AG04450 (cell line): ENCODE data around the gene SMARCA5. TPM values are rescaled to one million over a fixed set of nuclear protein-coding genes. Genes with fewer than 3 reads are reported as not detected.
A peak's percentile ranks its signal among the peaks of the same experiment; 100 is the strongest.

Experiments
- CTCF ChIA-PET: fragments of 300-600, 350-600 bp; formaldehyde crosslinking; extraction: SDS; loops from one replicate; lab custom pipeline; 2022; ENCODE audit warnings: antibody characterized with exemption, inconsistent platforms; lab: Charles Lee
- POLR2A ChIA-PET: fragments of 350-600 bp; formaldehyde crosslinking; extraction: SDS; loops from one replicate; lab custom pipeline; 2021; ENCODE audit warnings: antibody characterized with exemption, inconsistent platforms; lab: Yijun Ruan, JAX
- DNase-seq: peaks from one replicate; pipeline ENCODE4 v3.0.0-alpha.2; 2011; ENCODE audit warnings: low read depth, low spot score
- H3K27ac ChIP-seq: one replicate; pipeline ENCODE4 v1.5.1; 2012; ENCODE audit warnings: low read depth, low read length, control low read depth
- H3K27me3 ChIP-seq: one replicate; pipeline ENCODE4 v1.6.0; 2012; ENCODE audit warnings: low read length; ENCODE audit not compliant: control insufficient read depth, insufficient read depth
- H3K4me3 ChIP-seq: 2 replicates; pipeline ENCODE4 v1.5.1; 2011; ENCODE audit warnings: mild to moderate bottlenecking, low read depth, low read length, control low read depth
- H3K9me3 ChIP-seq: 2 replicates; pipeline ENCODE4 v1.5.1; 2012; ENCODE audit warnings: low read length; ENCODE audit not compliant: control insufficient read depth, insufficient read depth
- polyA plus RNA-seq: library from polyadenylated mRNA; depleted of rRNA; stranded (reverse); fragments of >200 nt; gene quantifications from 2 replicates; pipeline ENCODE4 v1.2.3, GENCODE V29; 2011
- TF ChIP-seq, protein P1 (sequence below): IDR thresholded peaks from 2 replicates; pipeline ENCODE4 v1.5.1; 2011; ENCODE audit warnings: low read depth, low read length, control low read depth, inconsistent platforms

The SMARCA5 gene
- polyA plus RNA-seq, 1 experiment = 26.8 TPM

DNA sequence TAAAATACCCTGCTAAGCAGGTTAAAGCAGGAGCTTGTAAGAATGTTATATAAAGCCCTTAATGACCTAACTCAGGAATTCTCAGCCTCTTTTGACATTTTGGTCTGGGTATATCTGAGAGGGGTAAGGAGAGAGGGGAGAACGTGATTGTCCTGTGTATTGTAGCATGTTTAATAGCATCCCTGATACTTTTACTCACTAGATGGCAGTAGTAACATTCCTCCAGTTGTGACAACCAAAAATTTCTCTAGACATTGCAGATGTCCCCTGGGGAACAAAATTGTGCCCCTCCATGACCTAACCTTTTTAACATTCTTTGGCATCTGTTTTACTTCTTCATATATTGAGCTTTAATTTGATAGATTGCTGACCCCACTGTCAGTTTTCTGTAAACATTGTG, 17.9 kb downstream of the SMARCA5 start:
- Histone ChIP-seq H3K27ac (no peak overlapping the region), H3K4me3 (no peak overlapping the region), H3K9me3 (no peaks in the 10 kb centered on the region), H3K27me3 (no peaks in the 10 kb centered on the region)
- TF ChIP-seq, protein P1, sequence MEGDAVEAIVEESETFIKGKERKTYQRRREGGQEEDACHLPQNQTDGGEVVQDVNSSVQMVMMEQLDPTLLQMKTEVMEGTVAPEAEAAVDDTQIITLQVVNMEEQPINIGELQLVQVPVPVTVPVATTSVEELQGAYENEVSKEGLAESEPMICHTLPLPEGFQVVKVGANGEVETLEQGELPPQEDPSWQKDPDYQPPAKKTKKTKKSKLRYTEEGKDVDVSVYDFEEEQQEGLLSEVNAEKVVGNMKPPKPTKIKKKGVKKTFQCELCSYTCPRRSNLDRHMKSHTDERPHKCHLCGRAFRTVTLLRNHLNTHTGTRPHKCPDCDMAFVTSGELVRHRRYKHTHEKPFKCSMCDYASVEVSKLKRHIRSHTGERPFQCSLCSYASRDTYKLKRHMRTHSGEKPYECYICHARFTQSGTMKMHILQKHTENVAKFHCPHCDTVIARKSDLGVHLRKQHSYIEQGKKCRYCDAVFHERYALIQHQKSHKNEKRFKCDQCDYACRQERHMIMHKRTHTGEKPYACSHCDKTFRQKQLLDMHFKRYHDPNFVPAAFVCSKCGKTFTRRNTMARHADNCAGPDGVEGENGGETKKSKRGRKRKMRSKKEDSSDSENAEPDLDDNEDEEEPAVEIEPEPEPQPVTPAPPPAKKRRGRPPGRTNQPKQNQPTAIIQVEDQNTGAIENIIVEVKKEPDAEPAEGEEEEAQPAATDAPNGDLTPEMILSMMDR = peak; percentile 57
- CTCF ChIA-PET = interaction anchor here (0.6 to 2.2 kb wide), 19 partner anchors 8 to 1702 kb away, joined by 3 to 20 read pairs (median 4); partner anchors contain the start of gene SMARCA5
- no peak for DNase-seq
- POLR2A ChIA-PET = no interaction called here

DNA sequence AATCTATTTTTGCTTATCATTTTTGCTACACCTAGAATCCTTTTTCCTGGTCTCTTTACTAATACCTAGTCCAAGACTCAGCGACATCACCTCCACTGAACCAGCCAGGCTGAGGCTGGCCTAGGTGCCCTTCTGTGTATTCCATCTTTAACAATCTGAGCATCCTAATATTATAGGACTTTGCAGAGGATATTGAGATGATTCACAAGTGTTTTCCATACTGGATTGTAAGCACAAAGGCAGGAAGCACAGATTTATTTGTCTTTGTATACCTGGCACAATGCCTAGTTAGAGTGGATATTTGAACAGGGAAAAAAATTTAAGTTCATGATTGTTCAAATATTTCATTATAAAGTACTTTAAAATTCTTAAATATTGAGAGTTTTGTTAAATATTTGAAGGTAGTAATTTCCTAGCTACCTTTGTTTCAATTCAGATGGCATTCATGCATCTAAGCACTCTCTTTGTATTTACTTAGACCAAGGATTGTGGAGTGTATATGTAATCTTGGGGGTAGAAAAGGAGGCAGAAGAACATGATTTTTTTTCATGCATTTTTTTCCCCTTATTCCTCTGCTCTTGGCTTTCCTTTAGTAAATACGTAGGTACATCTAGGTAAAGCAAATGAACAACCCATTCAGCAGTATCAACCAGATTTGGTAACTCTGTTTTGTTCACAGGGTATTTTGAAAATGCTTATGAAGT, 18.4 kb downstream of the SMARCA5 start:
- Histone ChIP-seq H3K9me3 (no peaks in the 10 kb centered on the region), H3K4me3 (no peak overlapping the region), H3K27ac (no peak overlapping the region), H3K27me3 (no peaks in the 10 kb centered on the region)
- no peak for DNase-seq
- CTCF ChIA-PET = interaction anchor here (0.6 to 2.2 kb wide), 13 partner anchors 9 to 323 kb away, joined by 3 to 20 read pairs (median 5); partner anchors contain the start of gene SMARCA5
- POLR2A ChIA-PET = no interaction called here
- TF ChIP-seq, protein P1 = no peak

DNA sequence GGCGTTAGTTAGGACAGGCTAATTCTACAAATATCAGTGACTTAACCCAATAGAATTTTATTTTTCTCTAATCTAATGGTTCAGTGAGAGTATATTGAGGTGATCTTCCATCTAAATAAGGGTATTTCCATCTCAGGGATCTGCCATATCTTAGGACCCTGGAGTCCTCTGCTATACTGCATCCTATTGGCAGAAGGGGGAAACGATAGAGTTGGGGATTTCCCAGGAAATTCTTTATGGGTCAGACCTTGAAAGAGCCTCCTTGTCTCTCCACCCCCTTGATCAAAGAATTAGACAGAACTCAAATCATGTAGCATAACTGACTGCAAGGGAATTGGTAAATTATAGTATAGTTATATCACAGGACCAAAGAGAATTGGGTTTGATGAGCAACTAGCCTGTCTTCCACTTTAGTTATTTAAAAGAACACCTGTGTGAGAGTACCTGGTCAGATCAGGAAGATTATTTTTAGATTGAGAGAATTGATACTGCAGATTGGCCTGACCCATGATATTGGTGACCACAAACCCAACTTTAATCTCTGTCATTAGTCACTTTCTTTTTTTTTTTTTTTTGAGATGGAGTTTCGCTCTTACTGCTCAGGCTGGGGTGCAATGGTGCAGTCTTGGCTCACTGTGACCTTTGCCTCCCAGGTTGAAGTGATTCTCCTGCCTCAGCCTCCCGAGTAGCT, 25.6 kb downstream of the SMARCA5 start:
- POLR2A ChIA-PET = no interaction called here
- Histone ChIP-seq H3K27ac (no peak overlapping the region), H3K4me3 (no peak overlapping the region), H3K27me3 (no peaks in the 10 kb centered on the region), H3K9me3 (no peaks in the 10 kb centered on the region)
- TF ChIP-seq, protein P1 = no peak
- DNase-seq = no peak
- CTCF ChIA-PET = no interaction called here

DNA sequence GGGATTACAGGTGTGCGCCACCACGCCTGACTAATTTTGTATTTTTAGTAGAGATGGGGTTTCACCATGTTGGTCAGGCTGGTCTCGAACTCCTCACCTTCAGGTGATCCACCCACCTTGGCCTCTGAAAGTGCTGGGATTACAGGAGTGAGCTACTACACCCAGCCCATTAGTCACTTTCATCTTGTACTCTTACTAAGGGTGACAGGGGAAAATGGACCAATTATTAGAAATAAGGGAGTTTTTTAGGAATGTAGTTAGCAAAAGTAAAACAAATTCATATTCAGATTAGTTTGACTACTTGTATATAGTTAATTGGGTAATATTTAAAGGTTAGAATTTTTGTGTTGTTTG, 26.1 kb downstream of the SMARCA5 start:
- TF ChIP-seq, protein P1 = no peak
- ChIA-PET POLR2A (no interaction called here), CTCF (interaction anchor here (0.6 kb wide), 1 partner anchor 12 kb away, joined by 3 read pairs; no protein-coding TSS in a partner anchor)
- DNase-seq = no peak
- Histone ChIP-seq H3K9me3 (no peaks in the 10 kb centered on the region), H3K27me3 (no peaks in the 10 kb centered on the region), H3K4me3 (no peak overlapping the region), H3K27ac (no peak overlapping the region)

DNA sequence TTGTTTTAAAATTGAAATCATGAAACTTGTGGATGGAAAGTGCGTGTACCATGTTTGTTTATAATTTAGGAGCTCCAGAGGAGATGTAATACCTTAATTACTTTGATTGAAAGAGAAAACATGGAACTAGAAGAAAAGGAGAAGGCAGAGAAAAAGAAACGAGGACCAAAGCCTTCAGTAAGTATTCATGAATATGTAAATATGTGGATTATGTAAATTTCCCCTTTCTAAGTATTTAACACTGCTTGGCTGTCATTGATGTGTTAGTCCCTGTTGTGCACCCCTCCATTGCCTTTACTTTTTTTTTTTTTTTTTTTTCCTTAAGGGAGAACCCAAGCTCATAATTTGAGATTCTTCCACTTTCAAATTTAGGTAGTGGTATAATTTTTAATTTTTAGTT, 36.4 kb downstream of the SMARCA5 start:
- H3K27ac ChIP-seq = no peak overlapping the region
- no peak for DNase-seq
- ChIA-PET CTCF (interaction anchor here (0.6 to 1.0 kb wide), 2 partner anchors 18 to 340 kb away, joined by 4 to 9 read pairs; no protein-coding TSS in a partner anchor), POLR2A (no interaction called here)
- no peaks in the 10 kb centered on the region for H3K9me3 ChIP-seq
- H3K4me3 ChIP-seq = no peak overlapping the region
- TF ChIP-seq, protein P1 = no peak
- H3K27me3 ChIP-seq = no peaks in the 10 kb centered on the region
